Measurements from ENCODE around the gene GRIK4.

Gene GRIK4

GRCh38 chr11:120919045-120919444, 407.5 kb downstream of the GRIK4 start:
- no peak overlapping the region for H3K4me3 ChIP-seq (ENCODE audit: severe bottlenecking)
- no peaks in the 10 kb centered on the region for H3K9me3 ChIP-seq (ENCODE audit: severe bottlenecking)
- no peaks in the 10 kb centered on the region for H3K4me1 ChIP-seq (ENCODE audit: insufficient read depth, poor library complexity, severe bottlenecking)
- H3K27ac ChIP-seq (ENCODE audit: poor library complexity, severe bottlenecking) = no peak overlapping the region
- no peak for TF ChIP-seq CTCF (IDR thresholded peaks at IDR 0.05; ENCODE audit: poor library complexity, severe bottlenecking)
- DNase-seq (ENCODE audit: low spot score) (no peak), ATAC-seq (ENCODE audit: low read depth) (no peak)
- peaks cover 3% of the 10 kb centered on the region for H3K27me3 ChIP-seq (ENCODE audit: insufficient read depth, poor library complexity, severe bottlenecking)
- H3K36me3 ChIP-seq (ENCODE audit: low read depth) = no peaks in the 10 kb centered on the region

GRCh38 chr11:120919566-120919965, 408.0 kb downstream of the GRIK4 start:
- Histone ChIP-seq H3K27me3 (ENCODE audit: insufficient read depth, poor library complexity, severe bottlenecking) (peaks cover 3% of the 10 kb centered on the region), H3K9me3 (ENCODE audit: severe bottlenecking) (no peaks in the 10 kb centered on the region), H3K4me1 (ENCODE audit: insufficient read depth, poor library complexity, severe bottlenecking) (no peaks in the 10 kb centered on the region), H3K4me3 (ENCODE audit: severe bottlenecking) (no peak overlapping the region), H3K27ac (ENCODE audit: poor library complexity, severe bottlenecking) (no peak overlapping the region), H3K36me3 (ENCODE audit: low read depth) (no peaks in the 10 kb centered on the region)
- TF ChIP-seq CTCF (IDR thresholded peaks at IDR 0.05; ENCODE audit: poor library complexity, severe bottlenecking) = no peak
- DNase-seq (ENCODE audit: low spot score) = no peak
- no peak for ATAC-seq (ENCODE audit: low read depth)

- ATAC-seq (ENCODE audit: low read depth) (no peak), DNase-seq (ENCODE audit: low spot score) (no peak)
- Histone ChIP-seq H3K4me3 (ENCODE audit: severe bottlenecking) (no peak overlapping the region), H3K9me3 (ENCODE audit: severe bottlenecking) (no peaks in the 10 kb centered on the region), H3K36me3 (ENCODE audit: low read depth) (no peaks in the 10 kb centered on the region), H3K4me1 (ENCODE audit: insufficient read depth, poor library complexity, severe bottlenecking) (no peaks in the 10 kb centered on the region), H3K27me3 (ENCODE audit: insufficient read depth, poor library complexity, severe bottlenecking) (no peaks in the 10 kb centered on the region), H3K27ac (ENCODE audit: poor library complexity, severe bottlenecking) (no peak overlapping the region)
- TF ChIP-seq CTCF (IDR thresholded peaks at IDR 0.05; ENCODE audit: poor library complexity, severe bottlenecking) = no peak
These were observed 412.4 kb downstream of the GRIK4 start for GRCh38 chr11:120923866-120924508.

GRCh38 chr11:120925944-120926343, 414.4 kb downstream of the GRIK4 start:
- no peak for ATAC-seq (ENCODE audit: low read depth)
- TF ChIP-seq CTCF (IDR thresholded peaks at IDR 0.05; ENCODE audit: poor library complexity, severe bottlenecking) = no peak
- DNase-seq (ENCODE audit: low spot score) = no peak

GRCh38 chr11:120928627-120929026, 417.1 kb downstream of the GRIK4 start:
- Histone ChIP-seq H3K36me3 (ENCODE audit: low read depth) (no peaks in the 10 kb centered on the region), H3K27me3 (ENCODE audit: insufficient read depth, poor library complexity, severe bottlenecking) (no peaks in the 10 kb centered on the region), H3K4me3 (ENCODE audit: severe bottlenecking) (no peak overlapping the region), H3K27ac (ENCODE audit: poor library complexity, severe bottlenecking) (no peak overlapping the region), H3K4me1 (ENCODE audit: insufficient read depth, poor library complexity, severe bottlenecking) (no peaks in the 10 kb centered on the region), H3K9me3 (ENCODE audit: severe bottlenecking) (no peaks in the 10 kb centered on the region)
- DNase-seq (ENCODE audit: low spot score) = no peak
- TF ChIP-seq CTCF (IDR thresholded peaks at IDR 0.05; ENCODE audit: poor library complexity, severe bottlenecking) = no peak
- ATAC-seq (ENCODE audit: low read depth) = no peak

More at GRCh38 chr11:120925944-120926343, 414.4 kb downstream of the GRIK4 start:
- Histone ChIP-seq H3K4me3 (ENCODE audit: severe bottlenecking) (no peak overlapping the region), H3K27ac (ENCODE audit: poor library complexity, severe bottlenecking) (no peak overlapping the region), H3K9me3 (ENCODE audit: severe bottlenecking) (no peaks in the 10 kb centered on the region), H3K4me1 (ENCODE audit: insufficient read depth, poor library complexity, severe bottlenecking) (no peaks in the 10 kb centered on the region), H3K27me3 (ENCODE audit: insufficient read depth, poor library complexity, severe bottlenecking) (no peaks in the 10 kb centered on the region), H3K36me3 (ENCODE audit: low read depth) (no peaks in the 10 kb centered on the region)

Data from RWPE2 (cell line).